ENCODE measurements around the gene MARCHF11.

MARCHF11 gene

GRCh38 chr5:16131878-16132277 is 47.7 kb downstream of the MARCHF11 start:
- no peaks in the 10 kb centered on the region for H3K4me1 ChIP-seq (ENCODE audit: insufficient read depth, low read length)
- H3K36me3 ChIP-seq (ENCODE audit: insufficient read depth, low read length), result no peaks in the 10 kb centered on the region

GRCh38 chr5:16128944-16129343 is 50.6 kb downstream of the MARCHF11 start:
- Histone ChIP-seq H3K4me1 (ENCODE audit: insufficient read depth, low read length) (no peaks in the 10 kb centered on the region), H3K4me3 (ENCODE audit: low read depth in 1 of 2, low read length in 2 of 2) (no peak overlapping the region), H3K9ac (ENCODE audit: low read length) (no peak overlapping the region), H3K27ac (ENCODE audit: low read depth, low read length) (no peak overlapping the region), H3K27me3 (ENCODE audit: control insufficient read depth in 1 of 2, insufficient read depth in 2 of 2, low read length in 2 of 2) (no peaks in the 10 kb centered on the region), H3K36me3 (ENCODE audit: insufficient read depth, low read length) (no peaks in the 10 kb centered on the region), H3K9me3 (ENCODE audit: low read length) (no peaks in the 10 kb centered on the region)

More at GRCh38 chr5:16131878-16132277, 47.7 kb downstream of the MARCHF11 start:
- no peaks in the 10 kb centered on the region for H3K9me3 ChIP-seq (ENCODE audit: low read length)
- no peak overlapping the region for H3K4me3 ChIP-seq (ENCODE audit: low read depth in 1 of 2, low read length in 2 of 2)
- H3K27ac ChIP-seq (ENCODE audit: low read depth, low read length), result no peak overlapping the region
- no peaks in the 10 kb centered on the region for H3K27me3 ChIP-seq (ENCODE audit: control insufficient read depth in 1 of 2, insufficient read depth in 2 of 2, low read length in 2 of 2)
- H3K9ac ChIP-seq (ENCODE audit: low read length), result no peak overlapping the region

GRCh38 chr5:16127865-16128544 is 51.6 kb downstream of the MARCHF11 start:
- no peaks in the 10 kb centered on the region for H3K9me3 ChIP-seq (ENCODE audit: low read length)
- H3K36me3 ChIP-seq (ENCODE audit: insufficient read depth, low read length), result no peaks in the 10 kb centered on the region
- no peak overlapping the region for H3K4me3 ChIP-seq (ENCODE audit: low read depth in 1 of 2, low read length in 2 of 2)
- no peaks in the 10 kb centered on the region for H3K27me3 ChIP-seq (ENCODE audit: control insufficient read depth in 1 of 2, insufficient read depth in 2 of 2, low read length in 2 of 2)
- H3K27ac ChIP-seq (ENCODE audit: low read depth, low read length), result no peak overlapping the region
- no peaks in the 10 kb centered on the region for H3K4me1 ChIP-seq (ENCODE audit: insufficient read depth, low read length)
- no peak overlapping the region for H3K9ac ChIP-seq (ENCODE audit: low read length)

GRCh38 chr5:16120579-16120978 is 59.0 kb downstream of the MARCHF11 start:
- no peaks in the 10 kb centered on the region for H3K9me3 ChIP-seq (ENCODE audit: low read length)
- no peak overlapping the region for H3K4me3 ChIP-seq (ENCODE audit: low read depth in 1 of 2, low read length in 2 of 2)
- no peaks in the 10 kb centered on the region for H3K27me3 ChIP-seq (ENCODE audit: control insufficient read depth in 1 of 2, insufficient read depth in 2 of 2, low read length in 2 of 2)
- H3K36me3 ChIP-seq (ENCODE audit: insufficient read depth, low read length), result no peaks in the 10 kb centered on the region
- H3K9ac ChIP-seq (ENCODE audit: low read length), result no peak overlapping the region
- H3K4me1 ChIP-seq (ENCODE audit: insufficient read depth, low read length), result no peaks in the 10 kb centered on the region
- no peak overlapping the region for H3K27ac ChIP-seq (ENCODE audit: low read depth, low read length)

- Histone ChIP-seq H3K9me3 (ENCODE audit: low read length) (no peaks in the 10 kb centered on the region), H3K4me1 (ENCODE audit: insufficient read depth, low read length) (no peaks in the 10 kb centered on the region), H3K27ac (ENCODE audit: low read depth, low read length) (no peak overlapping the region), H3K27me3 (ENCODE audit: control insufficient read depth in 1 of 2, insufficient read depth in 2 of 2, low read length in 2 of 2) (no peaks in the 10 kb centered on the region), H3K9ac (ENCODE audit: low read length) (no peak overlapping the region), H3K4me3 (ENCODE audit: low read depth in 1 of 2, low read length in 2 of 2) (no peak overlapping the region), H3K36me3 (ENCODE audit: insufficient read depth, low read length) (no peaks in the 10 kb centered on the region)
Observed at GRCh38 chr5:16119790-16120189, 59.8 kb downstream of the MARCHF11 start.

GRCh38 chr5:16115140-16115539 is 64.5 kb downstream of the MARCHF11 start:
- Histone ChIP-seq H3K4me1 (ENCODE audit: insufficient read depth, low read length) (no peaks in the 10 kb centered on the region), H3K9me3 (ENCODE audit: low read length) (no peaks in the 10 kb centered on the region), H3K27me3 (ENCODE audit: control insufficient read depth in 1 of 2, insufficient read depth in 2 of 2, low read length in 2 of 2) (no peaks in the 10 kb centered on the region), H3K9ac (ENCODE audit: low read length) (no peak overlapping the region), H3K27ac (ENCODE audit: low read depth, low read length) (no peak overlapping the region), H3K36me3 (ENCODE audit: insufficient read depth, low read length) (no peaks in the 10 kb centered on the region), H3K4me3 (ENCODE audit: low read depth in 1 of 2, low read length in 2 of 2) (no peak overlapping the region)

- Histone ChIP-seq H3K9me3 (ENCODE audit: low read length) (no peaks in the 10 kb centered on the region), H3K27me3 (ENCODE audit: control insufficient read depth in 1 of 2, insufficient read depth in 2 of 2, low read length in 2 of 2) (no peaks in the 10 kb centered on the region), H3K9ac (ENCODE audit: low read length) (no peak overlapping the region), H3K36me3 (ENCODE audit: insufficient read depth, low read length) (no peaks in the 10 kb centered on the region), H3K27ac (ENCODE audit: low read depth, low read length) (no peak overlapping the region), H3K4me3 (ENCODE audit: low read depth in 1 of 2, low read length in 2 of 2) (no peak overlapping the region), H3K4me1 (ENCODE audit: insufficient read depth, low read length) (no peaks in the 10 kb centered on the region)
Observed at GRCh38 chr5:16108418-16108817, 71.2 kb downstream of the MARCHF11 start.

- no peaks in the 10 kb centered on the region for H3K36me3 ChIP-seq (ENCODE audit: insufficient read depth, low read length)
- no peaks in the 10 kb centered on the region for H3K9me3 ChIP-seq (ENCODE audit: low read length)
- H3K4me3 ChIP-seq (ENCODE audit: low read depth in 1 of 2, low read length in 2 of 2), result no peak overlapping the region
- no peaks in the 10 kb centered on the region for H3K27me3 ChIP-seq (ENCODE audit: control insufficient read depth in 1 of 2, insufficient read depth in 2 of 2, low read length in 2 of 2)
- H3K9ac ChIP-seq (ENCODE audit: low read length), result no peak overlapping the region
- H3K4me1 ChIP-seq (ENCODE audit: insufficient read depth, low read length), result no peaks in the 10 kb centered on the region
- H3K27ac ChIP-seq (ENCODE audit: low read depth, low read length), result no peak overlapping the region
Observed at GRCh38 chr5:16104961-16105360, 74.6 kb downstream of the MARCHF11 start.

- no peaks in the 10 kb centered on the region for H3K4me1 ChIP-seq (ENCODE audit: insufficient read depth, low read length)
- H3K9ac ChIP-seq (ENCODE audit: low read length), result no peak overlapping the region
- no peaks in the 10 kb centered on the region for H3K27me3 ChIP-seq (ENCODE audit: control insufficient read depth in 1 of 2, insufficient read depth in 2 of 2, low read length in 2 of 2)
- H3K4me3 ChIP-seq (ENCODE audit: low read depth in 1 of 2, low read length in 2 of 2), result no peak overlapping the region
- H3K27ac ChIP-seq (ENCODE audit: low read depth, low read length), result no peak overlapping the region
- H3K36me3 ChIP-seq (ENCODE audit: insufficient read depth, low read length), result no peaks in the 10 kb centered on the region
- no peaks in the 10 kb centered on the region for H3K9me3 ChIP-seq (ENCODE audit: low read length)
Observed at GRCh38 chr5:16095612-16096011, 84.0 kb downstream of the MARCHF11 start.

GRCh38 chr5:16090270-16090669 is 89.3 kb downstream of the MARCHF11 start:
- H3K27me3 ChIP-seq (ENCODE audit: control insufficient read depth in 1 of 2, insufficient read depth in 2 of 2, low read length in 2 of 2), result no peaks in the 10 kb centered on the region
- H3K4me1 ChIP-seq (ENCODE audit: insufficient read depth, low read length), result no peaks in the 10 kb centered on the region
- H3K9ac ChIP-seq (ENCODE audit: low read length), result no peak overlapping the region
- H3K9me3 ChIP-seq (ENCODE audit: low read length), result no peaks in the 10 kb centered on the region
- H3K27ac ChIP-seq (ENCODE audit: low read depth, low read length), result no peak overlapping the region
- no peak overlapping the region for H3K4me3 ChIP-seq (ENCODE audit: low read depth in 1 of 2, low read length in 2 of 2)
- no peaks in the 10 kb centered on the region for H3K36me3 ChIP-seq (ENCODE audit: insufficient read depth, low read length)

- Histone ChIP-seq H3K9me3 (ENCODE audit: low read length) (no peaks in the 10 kb centered on the region), H3K4me3 (ENCODE audit: low read depth in 1 of 2, low read length in 2 of 2) (no peak overlapping the region), H3K9ac (ENCODE audit: low read length) (no peak overlapping the region), H3K27me3 (ENCODE audit: control insufficient read depth in 1 of 2, insufficient read depth in 2 of 2, low read length in 2 of 2) (no peaks in the 10 kb centered on the region), H3K27ac (ENCODE audit: low read depth, low read length) (no peak overlapping the region), H3K4me1 (ENCODE audit: insufficient read depth, low read length) (no peaks in the 10 kb centered on the region), H3K36me3 (ENCODE audit: insufficient read depth, low read length) (no peaks in the 10 kb centered on the region)
Observed at GRCh38 chr5:16082982-16083381, 96.6 kb downstream of the MARCHF11 start.

GRCh38 chr5:16082053-16082452 is 97.5 kb downstream of the MARCHF11 start:
- Histone ChIP-seq H3K4me1 (ENCODE audit: insufficient read depth, low read length) (no peaks in the 10 kb centered on the region), H3K9me3 (ENCODE audit: low read length) (no peaks in the 10 kb centered on the region), H3K27ac (ENCODE audit: low read depth, low read length) (no peak overlapping the region), H3K4me3 (ENCODE audit: low read depth in 1 of 2, low read length in 2 of 2) (no peak overlapping the region), H3K27me3 (ENCODE audit: control insufficient read depth in 1 of 2, insufficient read depth in 2 of 2, low read length in 2 of 2) (no peaks in the 10 kb centered on the region), H3K36me3 (ENCODE audit: insufficient read depth, low read length) (no peaks in the 10 kb centered on the region), H3K9ac (ENCODE audit: low read length) (no peak overlapping the region)
